Liver (tissue), 9 donors: Measurements from ENCODE around the gene JAG1. TPM values are rescaled to one million over a fixed set of nuclear protein-coding genes. Genes with fewer than 3 reads are reported as not detected.

Experiments used
- DNase-seq: peaks from one replicate; pipeline ENCODE4 v3.0.0-alpha.2; 2017; ENCODE audit warnings: low spot score
- H3K27ac ChIP-seq, 2 donors: one replicate each; pipeline ENCODE4 v1.7.0; 2013; ENCODE audit warnings: inconsistent platforms in 2 of 2, low read length in 2 of 2, control low read depth in 1 of 2, low read depth in 1 of 2, mild to moderate bottlenecking in 1 of 2
- H3K27me3 ChIP-seq, 4 donors: one replicate each; pipeline versions ENCODE4 v1.6.1 to v1.7.0; 2013; ENCODE audit warnings: low read length in 3 of 4, inconsistent platforms in 1 of 4, mild to moderate bottlenecking in 1 of 4, moderate library complexity in 1 of 4; ENCODE audit not compliant: control insufficient read depth in 4 of 4, insufficient read depth in 4 of 4
- H3K36me3 ChIP-seq, 4 donors: one replicate each; pipeline versions ENCODE4 v1.6.1 to v1.7.0; 2013; ENCODE audit warnings: low read length in 3 of 4, mild to moderate bottlenecking in 3 of 4, low read depth in 1 of 4, moderate library complexity in 1 of 4; ENCODE audit not compliant: control insufficient read depth in 4 of 4, insufficient read depth in 3 of 4
- H3K4me1 ChIP-seq, 4 donors: one replicate each; pipeline versions ENCODE4 v1.6.1 to v1.7.0; 2013; ENCODE audit warnings: low read length in 3 of 4, mild to moderate bottlenecking in 3 of 4, moderate library complexity in 1 of 4; ENCODE audit not compliant: control insufficient read depth in 4 of 4, insufficient read depth in 4 of 4
- H3K4me3 ChIP-seq, 3 donors: one replicate each; pipeline versions ENCODE4 v1.6.1 to v1.7.0; 2013; ENCODE audit warnings: low read length in 3 of 3, control low read depth in 1 of 3, low read depth in 1 of 3, mild to moderate bottlenecking in 1 of 3
- H3K9ac ChIP-seq, 2 donors: one replicate each; pipeline ENCODE4 v1.7.0; 2013; ENCODE audit warnings: low read length in 2 of 2, mild to moderate bottlenecking in 2 of 2, moderate library complexity in 2 of 2, control low read depth in 1 of 2, low read depth in 1 of 2
- H3K9me3 ChIP-seq, 4 donors: one replicate each; pipeline versions ENCODE4 v1.6.1 to v1.7.0; 2013; ENCODE audit warnings: low read length in 3 of 4; ENCODE audit not compliant: control insufficient read depth in 4 of 4
- FOXA1 ChIP-seq: IDR thresholded peaks from 2 replicates; pipeline ENCODE4 v1.6.1; 2016; ENCODE audit warnings: antibody characterized with exemption
- FOXA2 ChIP-seq: IDR thresholded peaks from 2 replicates; pipeline ENCODE4 v1.6.1; 2016; ENCODE audit warnings: antibody characterized with exemption
- GABPA ChIP-seq, 2 donors: IDR thresholded peaks in 1 of 2; conservative IDR thresholded peaks in 1 of 2; 2 replicates each; pipeline ENCODE4 v1.6.1; 2016; ENCODE audit warnings: antibody characterized with exemption in 2 of 2, mild to moderate bottlenecking in 1 of 2, moderate library complexity in 1 of 2
- HNF4A ChIP-seq, 2 donors: conservative IDR thresholded peaks; 2 replicates each; pipeline ENCODE4 v1.6.1; 2016; ENCODE audit warnings: antibody characterized with exemption in 2 of 2, mild to moderate bottlenecking in 2 of 2
- HNF4G ChIP-seq: IDR thresholded peaks from 2 replicates; pipeline ENCODE4 v1.6.1; 2016; ENCODE audit warnings: antibody characterized with exemption
- JUND ChIP-seq, 2 donors: IDR thresholded peaks; 2 replicates each; pipeline ENCODE4 v1.6.1; 2016; ENCODE audit warnings: antibody characterized with exemption in 2 of 2
- NR2F2 ChIP-seq: IDR thresholded peaks from 2 replicates; pipeline ENCODE4 v1.6.1; 2016; ENCODE audit warnings: antibody characterized with exemption
- RAD21 ChIP-seq, 2 donors: IDR thresholded peaks; 2 replicates each; pipeline ENCODE4 v1.6.1; 2016; ENCODE audit warnings: antibody characterized with exemption in 2 of 2, mild to moderate bottlenecking in 2 of 2
- RXRA ChIP-seq, 2 donors: IDR thresholded peaks; 2 replicates each; pipeline ENCODE4 v1.6.1; 2017 to 2018; ENCODE audit warnings: antibody characterized with exemption in 2 of 2, mild to moderate bottlenecking in 1 of 2
- SP1 ChIP-seq: IDR thresholded peaks from 2 replicates; pipeline ENCODE4 v1.6.1; 2018; ENCODE audit warnings: antibody characterized with exemption, mild to moderate bottlenecking
- TAF1 ChIP-seq: conservative IDR thresholded peaks from 2 replicates; pipeline ENCODE4 v1.6.1; 2016; ENCODE audit warnings: antibody characterized with exemption, mild to moderate bottlenecking
- WGBS: extraction: QIAGEN DNeasy Blood & Tissue Kit; methylation state at CpG from one replicate; pipeline ENCODE4 v1.1.7; 2013; 5-methylcytosine and 5-hydroxymethylcytosine counted together
- polyA plus RNA-seq, 2 donors: library from polyadenylated mRNA; stranded (reverse) in 1 of 2; unstranded in 1 of 2; fragments of 200-250 nt in 1 of 2; fragments of >200 nt in 1 of 2; fragmentation: Nextera tagmentation in 1 of 2; extraction: Ambion mirVana in 1 of 2; gene quantifications; one replicate each; pipeline versions ENCODE4 v1.2.1 to v1.2.3, GENCODE V29; 2013 to 2015
- total RNA-seq, 2 donors: library from RNA; depleted of rRNA; stranded (reverse); fragments of >200 nt; gene quantifications; one replicate each; pipeline ENCODE4 v1.2.3, GENCODE V29; 2014
- TF ChIP-seq, protein P1 (sequence below): IDR thresholded peaks from 2 replicates; pipeline ENCODE4 v1.6.1; 2016; ENCODE audit warnings: antibody characterized with exemption
- TF ChIP-seq, protein P2 (sequence below): fragments of 150-350 bp; IDR thresholded peaks from 2 replicates; pipeline ENCODE4 v1.5.1; 2017; ENCODE audit warnings: improper control_type of control experiment, low read depth, low read length; ENCODE audit not compliant: missing input control
- TF ChIP-seq, protein P3 (sequence below): IDR thresholded peaks from 2 replicates; pipeline ENCODE4 v1.6.1; 2016; ENCODE audit warnings: antibody characterized with exemption
- TF ChIP-seq, protein P4 (sequence below): IDR thresholded peaks from 2 replicates; pipeline ENCODE4 v1.6.1; 2016; ENCODE audit warnings: antibody characterized with exemption, mild to moderate bottlenecking
- donor health status: healthy.
- donor health status: healthy.
- donor health status: healthy.
- donor health status: healthy.
- donor health status: healthy.

The JAG1 gene
- total and polyA plus RNA-seq, 4 donors = 1.8 to 16.6 (median 4.6) TPM

DNA sequence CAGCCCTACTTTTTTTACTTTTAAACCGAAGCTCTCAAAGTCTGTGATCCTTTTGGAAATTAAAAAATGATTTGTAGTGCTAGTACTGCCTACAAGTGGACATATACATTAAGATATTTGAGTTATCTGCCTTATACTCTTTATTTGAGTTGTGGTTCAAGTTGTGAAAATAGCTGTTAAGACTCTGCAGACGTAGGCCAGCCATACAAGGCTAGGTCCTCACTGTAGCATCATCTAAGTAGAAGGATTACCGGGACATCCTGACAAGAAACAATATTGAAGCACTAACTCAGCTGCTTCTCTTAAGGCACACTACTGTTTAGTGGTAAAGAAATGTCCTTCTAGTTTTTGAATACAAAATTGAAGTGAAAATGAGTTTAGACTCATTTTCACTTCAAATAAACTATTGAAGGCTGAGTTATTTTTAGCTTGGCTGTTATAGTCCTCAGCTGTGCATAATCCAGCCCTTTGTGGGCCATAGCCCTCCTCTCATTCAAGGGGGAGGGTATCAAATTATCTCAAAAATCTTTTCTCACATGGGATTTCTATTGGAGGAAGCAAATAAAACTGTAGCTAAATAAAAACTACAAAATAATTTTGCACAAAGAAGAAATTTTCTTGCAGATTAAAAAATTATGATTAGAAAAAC lies 68.1 kb downstream of the JAG1 start:
- Histone ChIP-seq H3K36me3 (peaks cover 0 to 6% (median 2%) of the 10 kb centered on the region in 4 donors), H3K4me3 (no peak overlapping the region), H3K9ac (no peak overlapping the region), H3K27me3 (no peaks in the 10 kb centered on the region), H3K9me3 (no peaks in the 10 kb centered on the region), H3K4me1 (no peaks in the 10 kb centered on the region), H3K27ac (no peak overlapping the region)
- no peak for TF ChIP-seq NR2F2
- TF ChIP-seq HNF4G = no peak
- no peak for TF ChIP-seq FOXA2
- no peak for TF ChIP-seq JUND (IDR thresholded peaks at IDR 0.05)
- no peak for TF ChIP-seq TAF1
- TF ChIP-seq, protein P1, sequence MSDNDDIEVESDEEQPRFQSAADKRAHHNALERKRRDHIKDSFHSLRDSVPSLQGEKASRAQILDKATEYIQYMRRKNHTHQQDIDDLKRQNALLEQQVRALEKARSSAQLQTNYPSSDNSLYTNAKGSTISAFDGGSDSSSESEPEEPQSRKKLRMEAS = no peak
- no peak for TF ChIP-seq RAD21 (IDR thresholded peaks at IDR 0.05)
- TF ChIP-seq HNF4A (conservative IDR thresholded peaks at IDR 0.05) = no peak
- TF ChIP-seq RXRA (IDR thresholded peaks at IDR 0.05) = no peak
- TF ChIP-seq, protein P2, sequence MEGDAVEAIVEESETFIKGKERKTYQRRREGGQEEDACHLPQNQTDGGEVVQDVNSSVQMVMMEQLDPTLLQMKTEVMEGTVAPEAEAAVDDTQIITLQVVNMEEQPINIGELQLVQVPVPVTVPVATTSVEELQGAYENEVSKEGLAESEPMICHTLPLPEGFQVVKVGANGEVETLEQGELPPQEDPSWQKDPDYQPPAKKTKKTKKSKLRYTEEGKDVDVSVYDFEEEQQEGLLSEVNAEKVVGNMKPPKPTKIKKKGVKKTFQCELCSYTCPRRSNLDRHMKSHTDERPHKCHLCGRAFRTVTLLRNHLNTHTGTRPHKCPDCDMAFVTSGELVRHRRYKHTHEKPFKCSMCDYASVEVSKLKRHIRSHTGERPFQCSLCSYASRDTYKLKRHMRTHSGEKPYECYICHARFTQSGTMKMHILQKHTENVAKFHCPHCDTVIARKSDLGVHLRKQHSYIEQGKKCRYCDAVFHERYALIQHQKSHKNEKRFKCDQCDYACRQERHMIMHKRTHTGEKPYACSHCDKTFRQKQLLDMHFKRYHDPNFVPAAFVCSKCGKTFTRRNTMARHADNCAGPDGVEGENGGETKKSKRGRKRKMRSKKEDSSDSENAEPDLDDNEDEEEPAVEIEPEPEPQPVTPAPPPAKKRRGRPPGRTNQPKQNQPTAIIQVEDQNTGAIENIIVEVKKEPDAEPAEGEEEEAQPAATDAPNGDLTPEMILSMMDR = no peak
- no peak for TF ChIP-seq GABPA (IDR thresholded peaks at IDR 0.05 in 1 of 2, conservative IDR thresholded peaks at IDR 0.05 in 1 of 2)
- TF ChIP-seq FOXA1 = no peak
- TF ChIP-seq, protein P3, sequence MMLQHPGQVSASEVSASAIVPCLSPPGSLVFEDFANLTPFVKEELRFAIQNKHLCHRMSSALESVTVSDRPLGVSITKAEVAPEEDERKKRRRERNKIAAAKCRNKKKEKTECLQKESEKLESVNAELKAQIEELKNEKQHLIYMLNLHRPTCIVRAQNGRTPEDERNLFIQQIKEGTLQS = no peak
- TF ChIP-seq, protein P4, sequence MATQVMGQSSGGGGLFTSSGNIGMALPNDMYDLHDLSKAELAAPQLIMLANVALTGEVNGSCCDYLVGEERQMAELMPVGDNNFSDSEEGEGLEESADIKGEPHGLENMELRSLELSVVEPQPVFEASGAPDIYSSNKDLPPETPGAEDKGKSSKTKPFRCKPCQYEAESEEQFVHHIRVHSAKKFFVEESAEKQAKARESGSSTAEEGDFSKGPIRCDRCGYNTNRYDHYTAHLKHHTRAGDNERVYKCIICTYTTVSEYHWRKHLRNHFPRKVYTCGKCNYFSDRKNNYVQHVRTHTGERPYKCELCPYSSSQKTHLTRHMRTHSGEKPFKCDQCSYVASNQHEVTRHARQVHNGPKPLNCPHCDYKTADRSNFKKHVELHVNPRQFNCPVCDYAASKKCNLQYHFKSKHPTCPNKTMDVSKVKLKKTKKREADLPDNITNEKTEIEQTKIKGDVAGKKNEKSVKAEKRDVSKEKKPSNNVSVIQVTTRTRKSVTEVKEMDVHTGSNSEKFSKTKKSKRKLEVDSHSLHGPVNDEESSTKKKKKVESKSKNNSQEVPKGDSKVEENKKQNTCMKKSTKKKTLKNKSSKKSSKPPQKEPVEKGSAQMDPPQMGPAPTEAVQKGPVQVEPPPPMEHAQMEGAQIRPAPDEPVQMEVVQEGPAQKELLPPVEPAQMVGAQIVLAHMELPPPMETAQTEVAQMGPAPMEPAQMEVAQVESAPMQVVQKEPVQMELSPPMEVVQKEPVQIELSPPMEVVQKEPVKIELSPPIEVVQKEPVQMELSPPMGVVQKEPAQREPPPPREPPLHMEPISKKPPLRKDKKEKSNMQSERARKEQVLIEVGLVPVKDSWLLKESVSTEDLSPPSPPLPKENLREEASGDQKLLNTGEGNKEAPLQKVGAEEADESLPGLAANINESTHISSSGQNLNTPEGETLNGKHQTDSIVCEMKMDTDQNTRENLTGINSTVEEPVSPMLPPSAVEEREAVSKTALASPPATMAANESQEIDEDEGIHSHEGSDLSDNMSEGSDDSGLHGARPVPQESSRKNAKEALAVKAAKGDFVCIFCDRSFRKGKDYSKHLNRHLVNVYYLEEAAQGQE = no peak
- no peak for DNase-seq
- 96% methylated on average over 3 of the region's 3 CpGs for WGBS

DNA sequence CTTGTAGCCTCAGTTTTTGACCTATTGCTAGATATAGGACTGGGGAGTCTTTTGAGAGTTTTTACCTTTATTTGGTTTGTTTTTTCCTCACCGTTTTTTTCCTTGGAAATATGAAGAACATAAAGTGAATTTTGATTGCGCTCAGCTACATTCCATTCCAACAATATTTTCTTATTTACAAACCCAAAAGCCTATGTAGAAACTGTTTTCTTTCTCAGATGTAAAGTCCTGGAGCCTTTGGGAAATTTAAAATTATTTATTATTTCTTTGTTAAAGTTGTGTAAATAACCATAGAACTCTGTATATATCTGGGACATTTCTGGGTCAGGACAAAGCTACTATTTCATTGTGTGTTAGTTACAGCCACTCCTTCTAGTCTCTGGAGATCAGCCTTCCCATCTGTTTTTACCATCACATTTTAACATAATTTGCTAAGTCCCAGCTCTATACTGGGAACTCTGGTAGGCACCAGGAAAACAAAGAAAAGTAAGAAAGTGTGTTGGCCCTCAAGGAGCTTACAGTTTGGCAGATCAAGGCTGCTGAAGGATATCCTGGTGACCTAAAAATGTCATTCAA lies 68.8 kb downstream of the JAG1 start:
- Histone ChIP-seq H3K27ac (no peak overlapping the region), H3K4me1 (no peaks in the 10 kb centered on the region), H3K9ac (no peak overlapping the region), H3K27me3 (no peaks in the 10 kb centered on the region), H3K36me3 (peaks cover 0 to 6% (median 2%) of the 10 kb centered on the region in 4 donors), H3K4me3 (no peak overlapping the region), H3K9me3 (no peaks in the 10 kb centered on the region)
- WGBS = 94% methylated on average over 2 of the region's 2 CpGs
- no peak for DNase-seq
- TF ChIP-seq SP1 (peak; percentile 2), HNF4G (no peak)
